GM19463 (cell line): ENCODE results near the gene PAPSS1.
"Not testable (repeated sequence)": the region's sequence is repeated elsewhere in the genome, so short reads cannot be mapped to it uniquely, and the experiment has no call there.

Source experiments
- ATAC-seq: cut with Tn5 transposase; IDR thresholded peaks from one replicate; pipeline ENCODE4 v1.9.1; 2021; ENCODE audit warnings: mild to moderate bottlenecking, moderate library complexity; ENCODE audit not compliant: unreplicated experiment

The PAPSS1 gene

GRCh38 chr4:107691378-107691777, 28.7 kb downstream of the PAPSS1 start:
- no peak for ATAC-seq

DNA sequence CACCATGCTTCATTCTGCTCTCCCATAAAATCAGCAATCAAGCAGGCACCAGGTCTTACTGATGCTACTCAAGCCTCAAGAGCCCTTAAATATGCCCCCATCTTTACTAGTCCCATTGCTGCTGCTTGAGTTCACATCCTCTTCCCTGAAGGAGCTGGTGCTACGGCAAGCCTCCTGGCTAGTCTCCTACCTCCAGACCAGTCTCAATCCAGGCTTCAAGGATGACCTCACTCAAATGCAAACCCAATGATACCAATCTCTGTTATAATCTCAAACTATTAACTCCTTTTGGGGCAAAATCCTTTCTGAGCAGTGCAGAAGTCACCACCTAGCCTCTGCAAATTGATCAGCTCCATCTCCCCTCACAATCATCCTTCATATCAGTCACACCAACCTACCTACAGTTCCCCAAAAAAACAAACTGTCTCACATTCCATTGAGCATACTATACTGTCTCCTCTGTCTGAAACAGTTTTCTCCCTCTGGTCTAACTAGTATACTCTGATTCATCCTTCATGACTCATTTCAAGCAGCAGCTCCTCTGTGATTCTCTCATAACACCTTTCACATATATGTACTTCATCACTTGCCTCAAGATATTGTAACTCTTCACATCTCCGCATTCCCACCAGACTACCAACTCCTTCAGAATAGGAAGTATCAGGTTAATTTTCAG, 30.0 kb downstream of the PAPSS1 start:
- ATAC-seq, result peak; percentile 75

DNA sequence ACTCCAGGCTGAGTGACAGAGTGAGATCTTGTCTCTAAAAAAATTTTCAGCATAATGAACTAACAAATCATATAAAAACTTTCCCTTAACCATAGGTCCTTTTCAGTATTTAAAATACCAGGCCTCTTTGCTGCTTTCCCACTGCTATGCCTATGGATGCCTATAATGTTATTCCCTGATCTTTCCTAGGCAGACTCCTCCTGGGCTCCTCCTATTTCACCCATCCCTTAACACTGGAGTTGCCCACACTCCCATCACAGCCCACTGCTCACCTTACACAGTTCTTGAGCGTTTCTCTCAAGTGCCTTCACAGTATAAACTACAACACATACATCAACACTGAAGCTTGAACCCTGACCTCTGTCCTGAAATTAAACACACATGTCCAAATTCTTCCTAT, 31.6 kb downstream of the PAPSS1 start:
- no peak for ATAC-seq

GRCh38 chr4:107685740-107686139, 34.3 kb downstream of the PAPSS1 start:
- no peak for ATAC-seq

GRCh38 chr4:107683873-107684272, 36.2 kb downstream of the PAPSS1 start:
- ATAC-seq, result no peak

- ATAC-seq, result no peak
Measured at GRCh38 chr4:107682306-107682705, 37.7 kb downstream of the PAPSS1 start.

GRCh38 chr4:107669068-107669467, 51.0 kb downstream of the PAPSS1 start:
- no peak for ATAC-seq

DNA sequence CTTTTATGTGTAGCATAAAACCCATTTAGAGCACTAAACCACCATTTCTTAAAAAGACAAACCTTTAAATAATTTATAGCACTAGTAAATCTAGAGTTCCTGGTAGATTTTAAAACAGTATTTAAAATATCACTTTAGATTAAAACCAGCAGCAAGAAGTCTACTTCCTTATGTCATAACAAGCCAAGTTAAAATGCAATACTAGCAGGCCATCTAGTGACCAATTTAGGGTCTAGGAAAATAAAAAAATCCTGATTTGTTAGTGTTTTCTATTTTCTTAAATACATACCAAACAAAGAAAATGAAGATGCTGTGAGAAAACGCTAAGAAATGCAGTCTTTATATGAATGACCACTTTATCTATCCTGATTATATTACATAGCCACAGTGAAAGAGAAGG, 53.9 kb downstream of the PAPSS1 start:
- no peak for ATAC-seq

GRCh38 chr4:107665001-107665400, 55.0 kb downstream of the PAPSS1 start:
- no peak for ATAC-seq

GRCh38 chr4:107658400-107659336, 61.4 kb downstream of the PAPSS1 start:
- no peak for ATAC-seq

DNA sequence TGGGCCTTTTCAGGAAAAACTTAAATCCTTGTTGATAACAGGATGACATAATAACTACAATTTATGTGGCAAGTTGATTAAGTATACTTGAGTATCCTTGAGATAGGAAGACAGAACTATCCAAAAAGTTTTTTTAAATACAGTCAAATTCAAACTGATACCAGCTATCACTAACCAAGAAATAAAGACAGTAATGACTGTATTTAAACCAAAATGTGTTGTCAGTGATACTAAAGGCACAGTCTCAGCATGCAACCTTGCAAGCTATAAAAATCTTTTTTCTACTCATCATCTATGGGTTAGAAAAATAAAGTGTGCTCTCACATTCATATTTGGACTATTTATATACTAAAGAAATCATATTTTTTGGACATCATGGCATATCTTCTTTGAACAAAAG, 64.7 kb downstream of the PAPSS1 start:
- no peak for ATAC-seq

DNA sequence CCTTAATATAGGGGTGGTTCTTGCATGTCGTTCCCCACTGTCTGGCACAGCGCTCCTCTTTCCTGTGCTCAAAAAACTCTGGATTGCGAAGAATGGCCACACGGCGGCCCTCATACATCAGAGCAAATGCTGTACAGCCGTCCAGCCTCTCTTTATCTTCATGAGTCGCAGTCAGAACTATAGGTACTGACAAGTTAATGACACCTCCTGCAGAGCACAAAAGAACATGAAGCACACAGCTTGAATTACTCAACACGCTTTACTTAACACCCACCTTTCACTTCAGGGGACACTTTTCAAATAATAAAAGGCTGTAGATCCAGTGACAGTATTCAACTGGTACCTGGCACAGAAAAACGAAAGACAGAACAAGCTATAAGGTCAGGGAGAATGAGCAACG, 65.3 kb downstream of the PAPSS1 start:
- no peak for ATAC-seq

DNA sequence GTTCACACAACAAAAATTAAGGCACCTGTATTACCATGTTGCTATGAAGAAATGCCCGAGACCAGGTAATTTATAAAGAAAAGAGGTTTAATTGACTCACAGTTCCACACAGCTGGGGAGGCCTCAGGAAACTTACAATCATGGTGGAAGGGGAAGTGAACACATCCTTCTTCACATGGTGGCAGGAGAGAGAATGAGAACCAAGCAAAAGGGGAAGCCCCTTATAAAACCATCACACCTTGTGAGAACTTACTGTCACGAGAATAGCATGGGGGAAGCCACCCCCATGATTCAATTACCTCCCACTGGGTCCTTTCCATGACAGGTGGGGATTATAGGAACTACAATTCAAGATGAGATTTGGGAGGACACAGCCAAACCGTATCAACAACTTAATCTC, 68.6 kb downstream of the PAPSS1 start:
- ATAC-seq, result not testable (repeated sequence)

- ATAC-seq, result no peak
Measured at GRCh38 chr4:107650251-107650650, 69.8 kb downstream of the PAPSS1 start.

DNA sequence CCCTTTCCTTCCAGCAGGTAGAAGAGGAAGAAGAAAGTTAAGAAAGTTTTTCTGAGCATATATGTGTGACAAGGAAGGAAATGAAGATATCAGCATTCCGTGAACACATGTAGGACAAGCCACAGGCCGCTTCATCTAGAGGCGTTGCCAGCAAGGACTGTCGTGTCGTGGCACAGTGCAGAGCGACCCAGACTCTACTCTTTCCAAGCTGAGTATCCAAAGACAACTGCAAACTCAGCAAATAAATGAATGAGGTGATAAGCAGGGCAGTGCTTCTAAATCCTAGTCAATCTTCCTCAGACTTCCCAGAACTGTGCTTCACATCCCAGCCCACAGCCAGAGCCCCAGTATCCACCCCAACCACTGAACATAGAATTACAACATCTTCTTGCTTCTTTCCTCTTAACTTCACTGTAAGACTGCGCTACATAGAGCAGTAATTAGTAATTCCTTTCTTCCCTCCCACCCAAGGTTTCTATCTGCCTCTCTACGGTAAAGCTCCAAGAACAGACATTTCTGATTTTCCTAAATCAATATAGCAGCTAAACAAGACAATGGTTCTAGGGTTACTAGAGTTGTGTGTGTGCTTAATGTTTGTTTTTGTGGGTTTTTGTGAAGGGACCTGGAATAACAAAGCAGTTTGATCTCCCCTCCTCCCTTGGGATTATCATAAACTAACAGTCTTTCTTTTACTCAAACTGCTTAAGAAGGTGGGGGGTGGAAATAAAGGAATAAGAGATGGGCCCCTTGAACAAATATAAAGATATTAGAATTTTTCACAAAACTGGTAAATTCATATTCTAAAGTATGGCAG, 71.6 kb downstream of the PAPSS1 start:
- no peak for ATAC-seq

DNA sequence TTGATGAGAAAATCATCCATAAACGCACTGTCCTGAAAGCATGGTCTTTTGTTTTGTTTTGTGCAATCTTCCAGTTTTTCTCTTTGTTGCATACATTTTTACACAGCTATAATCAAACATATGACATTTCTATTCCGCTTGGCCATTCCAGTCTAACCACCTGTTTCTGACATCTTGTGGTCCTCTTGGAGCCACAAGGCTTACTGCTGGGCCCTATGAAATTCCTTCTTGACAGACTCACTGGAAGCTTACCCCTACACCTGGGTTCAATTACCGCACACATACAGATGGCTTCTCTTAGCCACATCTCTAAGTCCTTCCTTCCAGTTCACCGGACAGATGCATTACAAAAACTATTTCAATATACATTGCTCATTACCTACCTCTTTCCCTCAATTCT, 72.4 kb downstream of the PAPSS1 start:
- no peak for ATAC-seq

GRCh38 chr4:107645604-107646003, 74.4 kb downstream of the PAPSS1 start:
- no peak for ATAC-seq

DNA sequence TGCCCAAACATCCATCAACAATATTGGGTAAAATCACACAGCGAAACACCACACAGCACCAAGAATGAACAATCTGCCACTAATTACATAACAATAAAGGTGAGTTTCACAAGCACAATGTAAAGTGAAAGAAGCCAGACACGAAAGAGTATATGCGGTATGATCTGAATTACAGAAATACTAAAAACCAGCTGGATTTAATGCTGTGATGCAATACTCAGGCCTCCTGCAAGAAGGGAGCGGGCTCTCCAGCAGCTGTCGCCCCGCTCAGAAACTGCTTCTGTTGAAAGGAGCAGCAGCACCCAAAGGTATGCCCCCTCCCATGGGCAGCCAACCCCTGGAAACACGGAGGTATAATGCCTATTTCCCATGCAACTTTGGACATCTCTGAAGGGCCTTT, 77.0 kb downstream of the PAPSS1 start:
- ATAC-seq, result no peak

DNA sequence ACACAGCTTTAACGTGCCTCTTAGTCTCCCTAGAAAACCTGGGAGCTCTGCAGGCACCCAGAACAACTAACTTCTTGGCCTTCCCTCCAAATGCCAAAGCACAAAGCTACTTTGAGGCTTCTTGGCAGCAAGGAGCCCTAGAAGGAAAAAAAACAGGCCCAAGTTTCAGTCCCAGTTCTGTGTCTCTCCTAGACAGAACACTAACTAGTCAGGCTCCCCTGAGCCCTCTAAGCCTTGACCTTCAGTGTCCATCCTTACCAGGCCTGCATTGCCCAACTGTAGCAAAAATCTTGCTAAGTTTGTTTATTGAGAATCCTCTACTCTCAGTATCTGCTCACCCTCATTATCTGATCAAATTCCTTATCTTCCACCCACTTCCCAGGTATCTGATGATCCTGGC, 79.2 kb downstream of the PAPSS1 start:
- ATAC-seq, result no peak

- ATAC-seq, result no peak
Measured at GRCh38 chr4:107640197-107640596, 79.8 kb downstream of the PAPSS1 start.

DNA sequence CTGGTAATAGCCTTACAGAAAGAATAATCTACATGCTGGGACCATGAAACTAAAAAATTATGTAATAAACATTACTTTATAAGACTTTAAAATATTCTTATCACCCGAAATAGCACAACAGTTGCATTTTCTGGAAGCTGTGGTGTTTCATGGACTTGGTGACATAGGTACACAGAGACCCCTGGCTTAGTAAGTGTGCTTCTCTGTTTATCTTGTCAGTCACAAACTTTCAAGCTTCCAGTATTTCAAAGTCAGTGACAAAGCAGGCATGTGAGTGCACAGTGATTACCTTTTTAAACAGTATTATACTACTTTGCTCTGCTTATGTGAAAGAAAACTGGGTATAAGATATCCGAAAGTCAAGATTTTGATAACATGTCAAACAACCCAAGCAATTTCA, 84.3 kb downstream of the PAPSS1 start:
- ATAC-seq, result no peak
